B cell (primary cell): ENCODE measurements around the gene C5orf15. TPM values are rescaled to one million over a fixed set of nuclear protein-coding genes. Genes with fewer than 3 reads are reported as not detected.
A peak's percentile ranks its signal among the peaks of the same experiment; 100 is the strongest.

Experiments used
- ATAC-seq: fragments of 200-7000 bp; cut with Tn5 transposase; one replicate; pipeline ENCODE4 v1.10.0; 2021; ENCODE audit warnings: low read depth, mild to moderate bottlenecking, moderate number of reproducible peaks, moderate library complexity
- CTCF ChIA-PET: fragments of 350-600 bp; sonication (Branson Sonifier 250); formaldehyde crosslinking; loops from one replicate; lab custom pipeline; 2021; ENCODE audit warnings: antibody characterized with exemption, inconsistent platforms; lab: Charles Lee
- POLR2A ChIA-PET: fragments of 350-600 bp; sonication (Branson Sonifier 250); formaldehyde crosslinking; loops from one replicate; lab custom pipeline; 2021; ENCODE audit warnings: antibody characterized with exemption; lab: Charles Lee
- DNase-seq: peaks from one replicate; pipeline ENCODE4 v3.0.0; 2013
- H2AFZ ChIP-seq: 2 replicates; pipeline ENCODE4 v1.6.1; 2012; ENCODE audit warnings: mild to moderate bottlenecking, low read depth, low read length; ENCODE audit not compliant: insufficient read depth, poor library complexity, severe bottlenecking
- H3K27ac ChIP-seq, 2 donors: 1 replicate in 1 of 2; 2 replicates in 1 of 2; pipeline ENCODE4 v1.5.1; 2012 to 2013; ENCODE audit warnings: low read length in 2 of 2, mild to moderate bottlenecking in 2 of 2, moderate library complexity in 1 of 2
- H3K27me3 ChIP-seq, 4 experiments: fragments of 200-600 bp in 1 of 4; sonication (generic) in 1 of 4; replicated peaks in 1 of 4; 1 replicate in 2 of 4; 2 replicates in 2 of 4; pipeline versions ENCODE4 v1.6.1 to v1.7.0; 2013 to 2016; ENCODE audit warnings: low read length in 3 of 4, mild to moderate bottlenecking in 2 of 4, mixed read lengths in 1 of 4, moderate library complexity in 1 of 4; ENCODE audit not compliant: insufficient read depth in 4 of 4, control insufficient read depth in 3 of 4; ENCODE audit errors: control extremely low read depth in 1 of 4
- H3K36me3 ChIP-seq, 2 experiments: replicated peaks in 1 of 2; 1 replicate in 1 of 2; 2 replicates in 1 of 2; pipeline versions ENCODE4 v1.6.1 to v1.7.1; 2013; ENCODE audit warnings: low read length in 1 of 2; ENCODE audit not compliant: insufficient read depth in 2 of 2, control insufficient read depth in 1 of 2; ENCODE audit errors: control extremely low read depth in 1 of 2, extremely low read depth in 1 of 2
- H3K4me1 ChIP-seq, 2 donors: fragments of 200-600 bp in 1 of 2; sonication (generic) in 1 of 2; 1 replicate in 1 of 2; 2 replicates in 1 of 2; pipeline versions ENCODE4 v1.5.1 to v1.6.1; 2013 to 2017; ENCODE audit warnings: low read length in 2 of 2; ENCODE audit not compliant: control insufficient read depth in 2 of 2, insufficient read depth in 2 of 2
- H3K4me2 ChIP-seq: replicated peaks from 2 replicates; pipeline ENCODE3; 2012; ENCODE audit warnings: mild to moderate bottlenecking, low read depth, low read length; ENCODE audit not compliant: poor library complexity, severe bottlenecking
- H3K4me3 ChIP-seq, 5 experiments: fragments of 200-600 bp in 1 of 5; sonication (generic) in 1 of 5; 1 replicate in 3 of 5; 2 replicates in 2 of 5; pipeline versions ENCODE4 v1.5.1 to v1.7.0; 2011 to 2016; ENCODE audit warnings: low read length in 4 of 5, mild to moderate bottlenecking in 4 of 5, low read depth in 2 of 5, control low read depth in 1 of 5, moderate library complexity in 1 of 5; ENCODE audit not compliant: insufficient read depth in 1 of 5; ENCODE audit errors: control extremely low read depth in 1 of 5, extremely low read depth in 1 of 5
- H3K79me2 ChIP-seq: fragments of 200-600 bp; sonication (generic); one replicate; pipeline ENCODE4 v1.6.0; 2016; ENCODE audit warnings: low read length; ENCODE audit not compliant: control insufficient read depth, insufficient read depth
- H3K9ac ChIP-seq: fragments of 200-600 bp; sonication (generic); 2 replicates; pipeline ENCODE4 v1.6.1; 2017; ENCODE audit warnings: mild to moderate bottlenecking, low read length, moderate library complexity
- H3K9me3 ChIP-seq, 3 donors: one replicate each; pipeline versions ENCODE4 v1.6.1 to v1.7.1; 2013; ENCODE audit warnings: low read length in 2 of 3; ENCODE audit not compliant: control insufficient read depth in 2 of 3, insufficient read depth in 1 of 3; ENCODE audit errors: control extremely low read depth in 1 of 3
- H4K20me1 ChIP-seq: 2 replicates; pipeline ENCODE4 v1.6.0; 2012; ENCODE audit warnings: mild to moderate bottlenecking, low read length; ENCODE audit not compliant: insufficient read depth, control insufficient read depth, poor library complexity, severe bottlenecking
- H3K27ac Mint-ChIP-seq: one replicate; pipeline ENCODE4 v1.8.0; 2021; ENCODE audit warnings: mixed read lengths
- H3K27me3 Mint-ChIP-seq: one replicate; pipeline ENCODE4 v1.8.0; 2021; ENCODE audit warnings: mixed read lengths
- H3K4me1 Mint-ChIP-seq: one replicate; pipeline ENCODE4 v1.8.0; 2021; ENCODE audit warnings: mixed read lengths
- H3K4me3 Mint-ChIP-seq: one replicate; pipeline ENCODE4 v1.8.0; 2021; ENCODE audit warnings: mixed read lengths
- H3K9me3 Mint-ChIP-seq: one replicate; pipeline ENCODE4 v1.8.0; 2022; ENCODE audit warnings: mixed read lengths; ENCODE audit not compliant: insufficient read depth
- CTCF ChIP-seq: fragments of 200-600 bp; IDR thresholded peaks from one replicate; pipeline ENCODE4 v1.8.0; 2022; ENCODE audit warnings: antibody characterized with exemption, mild to moderate bottlenecking
- EZH2 ChIP-seq: IDR thresholded peaks from 2 replicates; pipeline ENCODE4 v1.6.1; 2012; ENCODE audit warnings: borderline replicate concordance, low read depth, mild to moderate bottlenecking, moderate library complexity, low read length; ENCODE audit not compliant: insufficient read depth, poor library complexity, severe bottlenecking
- WGBS: methylation state at CpG from one replicate; pipeline ENCODE4 v1.1.5; 2013; ENCODE audit warnings: missing lambda C conversion rate; ENCODE audit not compliant: insufficient coverage; 5-methylcytosine and 5-hydroxymethylcytosine counted together
- intact Hi-C: fragments of 100-400 bp; cut with micrococcal nuclease; formaldehyde crosslinking; loops from one replicate; pipeline ENCODE4 v1.10.0; 2022
- polyA plus RNA-seq: library from polyadenylated mRNA; depleted of rRNA; stranded (reverse); fragments of >200 nt; gene quantifications from 2 replicates; pipeline ENCODE4 v1.2.3, GENCODE V29; 2012
- total RNA-seq, 2 donors: library from RNA; stranded (reverse); fragments of 120-200 nt in 1 of 2; gene quantifications; 1 replicate in 1 of 2; 2 replicates in 1 of 2; pipeline versions ENCODE4 v1.2.3 to v1.2.4, GENCODE V29; 2013 to 2022

C5orf15 gene
- total and polyA plus RNA-seq, 2 donors (not counting 1 experiment from before 2014, with no cell fraction given), result 22.7 to 28.2 TPM

- no peaks in the 10 kb centered on the region for H3K36me3 ChIP-seq
- Mint-ChIP-seq H3K4me1 (peaks cover 90% of the 10 kb centered on the region), H3K27ac (peak overlapping the region; percentile 99), H3K9me3 (peaks cover 3% of the 10 kb centered on the region), H3K27me3 (no peaks in the 10 kb centered on the region), H3K4me3 (peak overlapping the region; percentile 82)
- H3K9ac ChIP-seq, result peak overlapping the region; percentile 56
- ATAC-seq (no peak), DNase-seq (no peak)
- intact Hi-C loops, result loop anchor here (5.0 kb wide), 1 partner anchor 903 kb away; no protein-coding TSS in a partner anchor
- peaks cover 0 to 24% (median 0%) of the 10 kb centered on the region in 3 donors for H3K9me3 ChIP-seq
- peaks cover 6% of the 10 kb centered on the region for H3K79me2 ChIP-seq
- peak overlapping the region; percentile 93 to 99 for H3K27ac ChIP-seq
- 84% methylated on average over 4 of the region's 5 CpGs for WGBS
- no peaks in the 10 kb centered on the region for H3K27me3 ChIP-seq
- peak overlapping the region; percentile 83 for H3K4me2 ChIP-seq
- no peaks in the 10 kb centered on the region for H4K20me1 ChIP-seq
- ChIA-PET POLR2A (interaction anchor here (1.0 to 1.8 kb wide), 5 partner anchors 17 to 832 kb away, joined by 3 to 7 read pairs (median 5); partner anchors contain the start of gene C5orf15), CTCF (interaction anchor here (0.9 to 2.0 kb wide), 11 partner anchors 9 to 178 kb away, joined by 3 to 15 read pairs (median 4); no protein-coding TSS in a partner anchor)
- peaks cover 99 to 100% of the 10 kb centered on the region in 2 donors for H3K4me1 ChIP-seq
- H3K4me3 ChIP-seq, result peak overlapping the region in 3 of 5 experiments; percentile 10 to 54 (median 27)
- TF ChIP-seq CTCF (no peak), EZH2 (no peak)
- no peak overlapping the region for H2AFZ ChIP-seq
Measured at GRCh38 chr5:133935667-133935940, 32.8 kb downstream of the C5orf15 start.
